ENCODE data around the gene FAM168A.

DNA sequence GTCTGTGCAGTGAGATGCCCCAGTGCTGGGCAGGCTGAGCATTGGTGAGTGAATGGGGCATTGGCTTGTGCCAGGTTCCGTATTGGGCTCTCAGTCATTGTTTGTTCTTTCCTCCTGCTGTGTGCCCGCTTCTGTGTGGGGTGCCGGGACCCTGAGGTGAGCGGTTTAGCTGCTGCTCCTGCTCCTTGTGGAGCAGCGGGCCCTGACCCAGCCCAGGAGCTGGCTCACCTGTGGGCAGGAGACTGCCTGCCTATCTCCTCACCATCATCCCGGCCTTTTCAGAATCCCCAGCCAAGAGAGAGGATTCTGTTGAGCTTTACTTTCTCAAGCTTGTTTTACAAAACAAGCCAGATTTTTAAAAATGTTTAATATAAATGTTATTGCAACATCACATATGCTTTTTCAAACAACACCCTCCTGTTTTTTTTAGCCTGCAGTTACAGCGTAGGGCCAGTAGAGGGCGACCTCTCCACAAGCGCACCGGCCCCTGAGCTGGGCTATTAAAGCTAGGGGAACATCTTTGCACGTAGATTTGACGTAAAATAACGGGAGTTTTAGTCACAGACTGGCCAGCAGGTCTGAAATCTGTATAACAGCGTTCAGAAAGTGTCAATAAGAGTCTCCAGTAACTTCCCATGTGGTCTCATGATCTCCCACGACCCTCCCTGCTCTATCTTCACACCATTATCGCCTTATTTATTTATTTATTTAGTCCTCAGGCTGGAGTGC, 246.8 kb downstream of the FAM168A start:
- TF ChIP-seq, protein P1, sequence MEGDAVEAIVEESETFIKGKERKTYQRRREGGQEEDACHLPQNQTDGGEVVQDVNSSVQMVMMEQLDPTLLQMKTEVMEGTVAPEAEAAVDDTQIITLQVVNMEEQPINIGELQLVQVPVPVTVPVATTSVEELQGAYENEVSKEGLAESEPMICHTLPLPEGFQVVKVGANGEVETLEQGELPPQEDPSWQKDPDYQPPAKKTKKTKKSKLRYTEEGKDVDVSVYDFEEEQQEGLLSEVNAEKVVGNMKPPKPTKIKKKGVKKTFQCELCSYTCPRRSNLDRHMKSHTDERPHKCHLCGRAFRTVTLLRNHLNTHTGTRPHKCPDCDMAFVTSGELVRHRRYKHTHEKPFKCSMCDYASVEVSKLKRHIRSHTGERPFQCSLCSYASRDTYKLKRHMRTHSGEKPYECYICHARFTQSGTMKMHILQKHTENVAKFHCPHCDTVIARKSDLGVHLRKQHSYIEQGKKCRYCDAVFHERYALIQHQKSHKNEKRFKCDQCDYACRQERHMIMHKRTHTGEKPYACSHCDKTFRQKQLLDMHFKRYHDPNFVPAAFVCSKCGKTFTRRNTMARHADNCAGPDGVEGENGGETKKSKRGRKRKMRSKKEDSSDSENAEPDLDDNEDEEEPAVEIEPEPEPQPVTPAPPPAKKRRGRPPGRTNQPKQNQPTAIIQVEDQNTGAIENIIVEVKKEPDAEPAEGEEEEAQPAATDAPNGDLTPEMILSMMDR (IDR thresholded peaks at IDR 0.05; ENCODE audit: low read depth, low read length): peak; percentile 97
- no peak for TF ChIP-seq POLR2A (IDR thresholded peaks at IDR 0.05; ENCODE audit: extremely low read depth, insufficient read length)
- TF ChIP-seq, protein P2, sequence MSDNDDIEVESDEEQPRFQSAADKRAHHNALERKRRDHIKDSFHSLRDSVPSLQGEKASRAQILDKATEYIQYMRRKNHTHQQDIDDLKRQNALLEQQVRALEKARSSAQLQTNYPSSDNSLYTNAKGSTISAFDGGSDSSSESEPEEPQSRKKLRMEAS (IDR thresholded peaks at IDR 0.05; ENCODE audit: low read depth, low read length): no peak
